Thoracic aorta (tissue), 2 donors: ENCODE measurements around the gene NCOA7. TPM values are rescaled to one million over a fixed set of nuclear protein-coding genes. Genes with fewer than 3 reads are reported as not detected.

ENCODE experiments used
- ATAC-seq: fragments of 150-250 bp; one replicate; pipeline ENCODE4 v1.8.0; 2017; ENCODE audit warnings: low read depth; ENCODE audit not compliant: insufficient number of reproducible peaks, low FRiP score
- DNase-seq: peaks from one replicate; pipeline ENCODE4 v3.0.0-alpha.2; 2020; ENCODE audit warnings: low spot score
- H3K27ac ChIP-seq, 2 donors: fragments of 200-600 bp; sonication (generic); 1 replicate in 1 of 2; 2 replicates in 1 of 2; pipeline ENCODE4 v1.5.1; 2016; ENCODE audit warnings: mild to moderate bottlenecking in 2 of 2, moderate library complexity in 2 of 2
- H3K27me3 ChIP-seq: fragments of 200-600 bp; sonication (generic); replicated peaks from 2 replicates; pipeline ENCODE4 v1.6.0; 2016; ENCODE audit warnings: mild to moderate bottlenecking; ENCODE audit not compliant: insufficient read depth
- H3K36me3 ChIP-seq: fragments of 200-600 bp; sonication (generic); one replicate; pipeline ENCODE4 v1.5.1; 2016
- H3K4me1 ChIP-seq, 2 donors: fragments of 200-600 bp; sonication (generic); 1 replicate in 1 of 2; 2 replicates in 1 of 2; pipeline versions ENCODE4 v1.5.1 to v1.6.0; 2016; ENCODE audit warnings: low read depth in 2 of 2, mild to moderate bottlenecking in 1 of 2; ENCODE audit not compliant: control insufficient read depth in 1 of 2
- H3K4me3 ChIP-seq: fragments of 200-600 bp; sonication (generic); 2 replicates; pipeline ENCODE4 v1.5.1; 2016; ENCODE audit warnings: mild to moderate bottlenecking
- H3K9me3 ChIP-seq: fragments of 200-600 bp; sonication (generic); 2 replicates; pipeline ENCODE4 v1.5.1; 2016
- total RNA-seq, 2 donors: library from RNA; depleted of rRNA; stranded (reverse); fragments of >200 nt; gene quantifications; one replicate each; pipeline versions ENCODE4 v1.1.0 to v1.2.3, GENCODE V29; 2016
- TF ChIP-seq, protein P1 (sequence below): fragments of 200-600 bp; sonication (generic); IDR thresholded peaks from one replicate; pipeline ENCODE4 v1.5.1; 2019; ENCODE audit warnings: antibody characterized with exemption

NCOA7 gene, protein sequence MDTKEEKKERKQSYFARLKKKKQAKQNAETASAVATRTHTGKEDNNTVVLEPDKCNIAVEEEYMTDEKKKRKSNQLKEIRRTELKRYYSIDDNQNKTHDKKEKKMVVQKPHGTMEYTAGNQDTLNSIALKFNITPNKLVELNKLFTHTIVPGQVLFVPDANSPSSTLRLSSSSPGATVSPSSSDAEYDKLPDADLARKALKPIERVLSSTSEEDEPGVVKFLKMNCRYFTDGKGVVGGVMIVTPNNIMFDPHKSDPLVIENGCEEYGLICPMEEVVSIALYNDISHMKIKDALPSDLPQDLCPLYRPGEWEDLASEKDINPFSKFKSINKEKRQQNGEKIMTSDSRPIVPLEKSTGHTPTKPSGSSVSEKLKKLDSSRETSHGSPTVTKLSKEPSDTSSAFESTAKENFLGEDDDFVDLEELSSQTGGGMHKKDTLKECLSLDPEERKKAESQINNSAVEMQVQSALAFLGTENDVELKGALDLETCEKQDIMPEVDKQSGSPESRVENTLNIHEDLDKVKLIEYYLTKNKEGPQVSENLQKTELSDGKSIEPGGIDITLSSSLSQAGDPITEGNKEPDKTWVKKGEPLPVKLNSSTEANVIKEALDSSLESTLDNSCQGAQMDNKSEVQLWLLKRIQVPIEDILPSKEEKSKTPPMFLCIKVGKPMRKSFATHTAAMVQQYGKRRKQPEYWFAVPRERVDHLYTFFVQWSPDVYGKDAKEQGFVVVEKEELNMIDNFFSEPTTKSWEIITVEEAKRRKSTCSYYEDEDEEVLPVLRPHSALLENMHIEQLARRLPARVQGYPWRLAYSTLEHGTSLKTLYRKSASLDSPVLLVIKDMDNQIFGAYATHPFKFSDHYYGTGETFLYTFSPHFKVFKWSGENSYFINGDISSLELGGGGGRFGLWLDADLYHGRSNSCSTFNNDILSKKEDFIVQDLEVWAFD
- 10 to 100 TPM; 29.6 to 87.1 TPM for total RNA-seq

DNA sequence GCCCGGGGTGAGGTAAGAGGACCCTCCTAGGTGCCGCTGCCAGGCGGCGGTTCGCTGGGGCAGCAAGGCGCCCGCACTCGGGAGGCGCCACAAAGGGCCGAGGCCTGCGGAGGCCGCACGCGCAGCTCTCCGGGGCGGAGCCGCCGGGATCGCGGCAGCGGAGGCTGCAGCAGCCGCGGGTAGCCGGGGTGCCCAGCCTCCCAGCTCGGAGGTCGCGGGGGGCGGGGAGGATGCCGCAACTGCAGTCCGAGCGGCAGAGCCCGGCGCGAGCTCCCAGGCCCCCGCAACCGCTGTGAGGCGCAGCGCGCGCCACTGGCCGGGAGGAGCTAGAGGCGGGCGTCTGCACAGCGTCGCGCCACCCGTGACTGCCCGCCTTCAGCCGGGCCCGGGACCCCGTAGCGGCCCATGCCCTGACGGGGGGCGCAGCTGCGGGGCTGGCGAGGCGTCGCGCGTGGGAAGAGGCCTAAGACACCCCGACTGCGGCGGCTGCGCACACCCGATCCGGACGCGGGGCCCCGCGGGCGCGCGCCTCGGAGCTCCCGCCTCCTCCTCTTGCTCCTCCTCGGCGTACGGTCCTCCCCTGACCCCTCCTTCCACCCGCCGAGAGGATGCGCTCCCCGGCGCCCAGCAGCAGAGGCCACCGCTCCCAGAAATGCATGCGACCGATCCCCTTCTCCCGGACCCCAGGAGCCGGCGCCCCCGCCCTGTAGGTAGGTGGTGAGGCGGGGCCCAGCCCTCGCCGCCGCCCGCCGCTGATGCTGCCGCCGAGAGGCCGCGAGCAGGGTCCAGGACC is at the start of gene NCOA7:
Gene NCOA7 (plus strand): TSS at position 603 of the 793 bp plus-strand sequence. CDS start 24,395 bp downstream, outside the sequence.
- TF ChIP-seq, protein P1, sequence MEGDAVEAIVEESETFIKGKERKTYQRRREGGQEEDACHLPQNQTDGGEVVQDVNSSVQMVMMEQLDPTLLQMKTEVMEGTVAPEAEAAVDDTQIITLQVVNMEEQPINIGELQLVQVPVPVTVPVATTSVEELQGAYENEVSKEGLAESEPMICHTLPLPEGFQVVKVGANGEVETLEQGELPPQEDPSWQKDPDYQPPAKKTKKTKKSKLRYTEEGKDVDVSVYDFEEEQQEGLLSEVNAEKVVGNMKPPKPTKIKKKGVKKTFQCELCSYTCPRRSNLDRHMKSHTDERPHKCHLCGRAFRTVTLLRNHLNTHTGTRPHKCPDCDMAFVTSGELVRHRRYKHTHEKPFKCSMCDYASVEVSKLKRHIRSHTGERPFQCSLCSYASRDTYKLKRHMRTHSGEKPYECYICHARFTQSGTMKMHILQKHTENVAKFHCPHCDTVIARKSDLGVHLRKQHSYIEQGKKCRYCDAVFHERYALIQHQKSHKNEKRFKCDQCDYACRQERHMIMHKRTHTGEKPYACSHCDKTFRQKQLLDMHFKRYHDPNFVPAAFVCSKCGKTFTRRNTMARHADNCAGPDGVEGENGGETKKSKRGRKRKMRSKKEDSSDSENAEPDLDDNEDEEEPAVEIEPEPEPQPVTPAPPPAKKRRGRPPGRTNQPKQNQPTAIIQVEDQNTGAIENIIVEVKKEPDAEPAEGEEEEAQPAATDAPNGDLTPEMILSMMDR: no peak
- Histone ChIP-seq H3K27me3 (no peaks in the 10 kb centered on the region), H3K9me3 (no peaks in the 10 kb centered on the region), H3K27ac (peak within 1 kb of the TSS; percentile 95 to 99), H3K4me3 (peak within 1 kb of the TSS; percentile 97), H3K4me1 (peaks cover 35 to 42% of the 10 kb centered on the region in 2 donors), H3K36me3 (no peaks in the 10 kb centered on the region)
- DNase-seq (no peak), ATAC-seq (peak; percentile 65)

DNA sequence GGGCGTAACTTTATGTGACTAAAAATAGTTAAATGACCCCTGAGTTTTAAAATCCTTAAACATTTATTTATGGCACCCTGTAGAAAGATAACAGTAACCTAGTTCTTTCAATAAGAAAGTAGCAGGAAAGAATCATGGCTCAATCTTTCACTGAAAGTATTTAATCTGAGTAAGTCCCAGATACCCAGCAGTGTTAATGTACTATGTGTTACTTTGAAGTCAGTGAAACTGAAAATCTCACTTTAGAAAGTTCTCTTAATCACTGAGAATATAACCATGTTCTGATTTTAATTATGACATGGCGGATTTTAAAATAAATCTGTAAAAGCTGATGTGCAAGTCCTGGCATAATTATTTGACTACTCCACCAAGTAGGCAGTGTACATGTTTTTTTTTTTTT is 49.4 kb upstream of the NCOA7 start:
- Histone ChIP-seq H3K4me3 (no peak overlapping the region), H3K27me3 (no peaks in the 10 kb centered on the region), H3K4me1 (peaks cover 7 to 38% of the 10 kb centered on the region in 2 donors), H3K36me3 (no peaks in the 10 kb centered on the region), H3K27ac (peak overlapping the region; percentile 98 to 99), H3K9me3 (no peaks in the 10 kb centered on the region)
- DNase-seq (no peak), ATAC-seq (no peak)
- TF ChIP-seq, protein P1: no peak

DNA sequence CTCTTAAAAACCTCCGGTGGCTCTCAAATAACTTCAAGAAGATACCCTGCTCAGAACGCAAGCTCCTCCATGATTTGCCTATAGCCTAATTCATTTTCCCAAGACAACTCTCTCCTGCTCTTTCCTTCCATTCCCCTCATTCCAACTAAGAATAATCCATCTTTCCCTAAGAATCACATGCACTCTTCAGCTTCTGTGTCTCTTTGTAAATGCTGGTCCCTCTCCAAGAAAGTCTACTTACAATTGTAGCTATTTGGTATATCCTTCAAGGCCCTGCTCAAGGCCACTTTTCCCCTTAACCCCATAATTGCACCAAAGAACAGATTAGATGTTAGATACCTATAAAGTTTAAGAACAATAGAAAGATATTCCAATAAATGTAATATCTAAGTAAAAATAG is 48.7 kb upstream of the NCOA7 start:
- DNase-seq (no peak), ATAC-seq (no peak)
- Histone ChIP-seq H3K4me3 (peak overlapping the region; percentile 98), H3K4me1 (peaks cover 7 to 39% of the 10 kb centered on the region in 2 donors), H3K36me3 (no peaks in the 10 kb centered on the region), H3K27me3 (no peaks in the 10 kb centered on the region), H3K27ac (peak overlapping the region; percentile 98 to 99), H3K9me3 (no peaks in the 10 kb centered on the region)
- TF ChIP-seq, protein P1: no peak

DNA sequence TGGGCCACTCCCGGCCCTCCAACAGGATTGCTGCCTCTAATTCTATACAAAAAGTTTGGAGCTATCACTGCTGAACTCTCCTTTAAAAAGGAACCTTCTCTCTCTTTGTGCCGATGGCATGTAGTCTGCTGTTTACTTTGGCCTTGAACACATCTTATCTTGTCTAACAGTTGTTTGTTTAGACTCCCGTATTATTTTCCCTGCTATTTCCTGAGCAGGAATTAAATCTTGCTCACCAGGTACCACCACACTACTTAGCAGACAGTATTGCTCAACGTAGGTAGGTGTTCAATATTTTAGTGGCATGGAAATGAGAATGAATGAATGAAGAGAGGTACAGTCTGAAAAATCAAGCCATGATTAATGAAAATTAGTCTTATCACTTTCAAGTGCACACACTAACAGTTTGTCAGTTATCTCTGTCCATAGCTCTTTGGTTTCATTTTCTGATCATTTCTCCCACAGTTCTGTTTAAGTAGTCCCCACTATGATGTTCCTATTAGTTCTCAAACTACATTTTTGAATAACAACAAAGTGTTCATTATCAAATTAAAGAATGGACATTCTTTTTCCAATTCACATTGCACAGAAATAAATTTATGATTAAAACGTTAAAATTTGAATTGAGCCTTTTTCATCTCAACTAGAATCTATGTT is 48.2 kb upstream of the NCOA7 start:
- H3K4me3 ChIP-seq: peak overlapping the region; percentile 98
- H3K27ac ChIP-seq: peak overlapping the region; percentile 98 to 99
- DNase-seq: no peak
- peaks cover 7 to 39% of the 10 kb centered on the region in 2 donors for H3K4me1 ChIP-seq
- ATAC-seq: no peak
- H3K9me3 ChIP-seq: no peaks in the 10 kb centered on the region
- no peaks in the 10 kb centered on the region for H3K36me3 ChIP-seq
- no peaks in the 10 kb centered on the region for H3K27me3 ChIP-seq
- TF ChIP-seq, protein P1: no peak
